ENCODE data around the gene ALLC.

Gene ALLC

GRCh38 chr2:3625186-3625585 lies 32.8 kb upstream of the ALLC start:
- intact Hi-C loops (cut with DNase I; ENCODE audit: low total_unique reads), result no loop called here
- DNase-seq, result peak; percentile 3 to 35
- H3K27ac ChIP-seq, result no peak overlapping the region

GRCh38 chr2:3626118-3626811 lies 31.7 kb upstream of the ALLC start:
- Histone ChIP-seq H3K36me3 (no peaks in the 10 kb centered on the region), H3K9me3 (peaks cover 0 to 10% (median 0%) of the 10 kb centered on the region in 3 donors), H3K27ac (no peak overlapping the region), H3K27me3 (no peaks in the 10 kb centered on the region), H3K4me3 (no peak overlapping the region), H3K4me1 (no peaks in the 10 kb centered on the region)
- DNase-seq, result peak; percentile 11 to 24
- intact Hi-C loops (cut with DNase I; ENCODE audit: low total_unique reads), result no loop called here
- no peak for TF ChIP-seq CTCF (IDR thresholded peaks at IDR 0.05)

More at GRCh38 chr2:3625186-3625585, 32.8 kb upstream of the ALLC start:
- Histone ChIP-seq H3K36me3 (no peaks in the 10 kb centered on the region), H3K9me3 (peaks cover 0 to 10% (median 0%) of the 10 kb centered on the region in 3 donors), H3K27me3 (no peaks in the 10 kb centered on the region), H3K4me1 (no peaks in the 10 kb centered on the region), H3K4me3 (no peak overlapping the region)
- no peak for TF ChIP-seq CTCF (IDR thresholded peaks at IDR 0.05)

- Histone ChIP-seq H3K27me3 (no peaks in the 10 kb centered on the region), H3K27ac (no peak overlapping the region)
Measured at GRCh38 chr2:3626812-3627499, 31.0 kb upstream of the ALLC start.

GRCh38 chr2:3627500-3628100 lies 30.4 kb upstream of the ALLC start:
- H3K27me3 ChIP-seq, result no peaks in the 10 kb centered on the region
- no peak for TF ChIP-seq CTCF (IDR thresholded peaks at IDR 0.05)
- intact Hi-C loops (cut with DNase I; ENCODE audit: low total_unique reads), result no loop called here
- H3K9me3 ChIP-seq, result peaks cover 0 to 10% (median 0%) of the 10 kb centered on the region in 3 donors
- H3K4me1 ChIP-seq, result no peaks in the 10 kb centered on the region
- no peaks in the 10 kb centered on the region for H3K36me3 ChIP-seq
- DNase-seq, result peak; percentile 15 to 49
- H3K4me3 ChIP-seq, result no peak overlapping the region
- no peak overlapping the region for H3K27ac ChIP-seq

More at GRCh38 chr2:3626812-3627499, 31.0 kb upstream of the ALLC start:
- H3K9me3 ChIP-seq, result peaks cover 0 to 10% (median 0%) of the 10 kb centered on the region in 3 donors
- intact Hi-C loops (cut with DNase I; ENCODE audit: low total_unique reads), result no loop called here
- H3K4me1 ChIP-seq, result no peaks in the 10 kb centered on the region
- no peak for TF ChIP-seq CTCF (IDR thresholded peaks at IDR 0.05)
- no peak overlapping the region for H3K4me3 ChIP-seq
- no peaks in the 10 kb centered on the region for H3K36me3 ChIP-seq
- DNase-seq, result peak; percentile 5 to 38

- TF ChIP-seq CTCF (IDR thresholded peaks at IDR 0.05), result no peak
- DNase-seq, result peak; percentile 14 to 44
- Histone ChIP-seq H3K36me3 (no peaks in the 10 kb centered on the region), H3K27ac (no peak overlapping the region), H3K4me3 (no peak overlapping the region), H3K4me1 (no peaks in the 10 kb centered on the region), H3K9me3 (peaks cover 0 to 10% (median 0%) of the 10 kb centered on the region in 3 donors), H3K27me3 (no peaks in the 10 kb centered on the region)
- intact Hi-C loops (cut with DNase I; ENCODE audit: low total_unique reads), result no loop called here
Measured at GRCh38 chr2:3628241-3628679, 29.7 kb upstream of the ALLC start.
